VCaP (cell line): Measurements from ENCODE around the gene MYL5.
"Not testable (repeated sequence)": the region's sequence is repeated elsewhere in the genome, so short reads cannot be mapped to it uniquely, and the experiment has no call there.

Experiments
- H3K27ac ChIP-seq: fragments of 450-650 bp; 2 replicates; pipeline ENCODE4 v1.5.1; 2017
- CTCF ChIP-seq: fragments of 450-650 bp; conservative IDR thresholded peaks from 2 replicates; pipeline ENCODE4 v1.5.1; 2017; ENCODE audit warnings: mild to moderate bottlenecking, moderate library complexity

The MYL5 gene

GRCh38 chr4:689723-690122 is 15.4 kb downstream of the MYL5 start:
- no peak for TF ChIP-seq CTCF
- no peak overlapping the region for H3K27ac ChIP-seq

- H3K27ac ChIP-seq, result peak overlapping the region; percentile 60
- TF ChIP-seq CTCF, result no peak
Measured at GRCh38 chr4:692771-693554, 18.6 kb downstream of the MYL5 start.

- not testable (repeated sequence) for H3K27ac ChIP-seq
Measured at GRCh38 chr4:694341-694940, 20.1 kb downstream of the MYL5 start.

GRCh38 chr4:699816-700580 is 25.7 kb downstream of the MYL5 start:
- TF ChIP-seq CTCF, result no peak
- H3K27ac ChIP-seq, result no peak overlapping the region

GRCh38 chr4:700587-701264 is 26.4 kb downstream of the MYL5 start:
- no peak for TF ChIP-seq CTCF

GRCh38 chr4:702618-703048 is 28.3 kb downstream of the MYL5 start:
- H3K27ac ChIP-seq, result no peak overlapping the region
- no peak for TF ChIP-seq CTCF

More at GRCh38 chr4:700587-701264, 26.4 kb downstream of the MYL5 start:
- no peak overlapping the region for H3K27ac ChIP-seq

- TF ChIP-seq CTCF, result no peak
Measured at GRCh38 chr4:703336-704197, 29.2 kb downstream of the MYL5 start.

More at GRCh38 chr4:703336-704197, 29.2 kb downstream of the MYL5 start:
- no peak overlapping the region for H3K27ac ChIP-seq
